Mesothelial cell of epicardium (in vitro differentiated cells): ENCODE measurements around the gene TCF23. TPM values are rescaled to one million over a fixed set of nuclear protein-coding genes. Genes with fewer than 3 reads are reported as not detected.
"Not testable (repeated sequence)": the region's sequence is repeated elsewhere in the genome, so short reads cannot be mapped to it uniquely, and the experiment has no call there.

Source experiments
- DNase-seq, 2 experiments: peaks; one replicate each; pipeline ENCODE4 v3.0.0; 2021; ENCODE audit warnings: low spot score in 2 of 2; ENCODE audit not compliant: unreplicated experiment in 2 of 2
- H3K27ac Mint-ChIP-seq: 2 replicates; pipeline ENCODE4 v1.8.0; 2021; ENCODE audit warnings: mixed read lengths
- H3K27me3 Mint-ChIP-seq: 2 replicates; pipeline ENCODE4 v1.8.0; 2021; ENCODE audit warnings: low read depth, mixed read lengths
- H3K36me3 Mint-ChIP-seq: 2 replicates; pipeline ENCODE4 v1.8.0; 2021; ENCODE audit warnings: mixed read lengths
- H3K4me1 Mint-ChIP-seq: 2 replicates; pipeline ENCODE4 v1.8.0; 2021; ENCODE audit warnings: mixed read lengths
- H3K4me3 Mint-ChIP-seq: 2 replicates; pipeline ENCODE4 v1.8.0; 2021; ENCODE audit warnings: mild to moderate bottlenecking, moderate library complexity, mixed read lengths
- H3K9me3 Mint-ChIP-seq: 2 replicates; pipeline ENCODE4 v1.8.0; 2021; ENCODE audit warnings: mixed read lengths
- total RNA-seq: library from RNA; stranded (reverse); gene quantifications from 3 replicates; pipeline ENCODE4 v1.2.1, GENCODE V29; 2021
- TF ChIP-seq, protein P1 (sequence below): fragments of 200-600 bp; sonication (generic); IDR thresholded peaks from one replicate; pipeline ENCODE4 v1.5.0; 2021; ENCODE audit warnings: antibody characterized with exemption; ENCODE audit not compliant: unreplicated experiment

TCF23 gene
- total RNA-seq, 1 donor from 2014 or later: not detected

DNA sequence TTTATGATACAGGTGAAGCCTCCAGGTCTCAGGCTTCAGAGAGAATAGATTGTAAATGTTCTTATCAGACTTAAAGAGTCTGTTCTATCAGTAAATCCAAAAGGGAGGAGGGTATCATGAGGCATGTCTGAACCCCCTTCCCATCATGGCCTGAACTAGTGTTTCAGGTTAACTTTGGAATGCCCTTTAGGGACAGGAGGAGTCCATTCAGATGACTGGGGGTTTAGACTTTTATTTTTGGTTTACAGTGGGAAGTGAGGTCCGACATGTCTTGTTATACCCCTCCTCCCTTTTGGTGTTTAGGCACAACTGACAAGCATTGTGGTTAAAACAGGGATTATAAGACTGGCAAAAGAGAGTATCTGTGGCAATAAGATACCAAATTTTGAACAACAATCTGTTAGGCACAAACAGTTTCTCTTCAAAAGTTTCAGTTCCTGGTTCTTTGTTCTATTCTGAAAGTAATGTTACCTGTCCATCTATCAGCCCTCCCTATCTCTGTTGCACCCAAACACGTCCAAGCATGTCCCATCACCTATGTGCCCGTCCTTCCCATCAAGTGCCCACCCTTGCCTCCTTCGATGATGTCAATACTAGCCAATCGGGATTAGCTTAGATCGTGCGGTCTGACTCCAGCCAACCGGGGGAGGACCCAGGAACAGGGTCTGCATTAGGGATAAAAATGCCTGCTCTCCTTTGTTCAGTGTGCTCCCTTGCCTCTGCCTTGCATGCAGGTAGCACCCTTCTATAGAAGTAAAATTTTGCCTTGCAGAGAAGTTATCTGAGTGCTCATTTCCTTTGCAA lies 16.4 kb downstream of the TCF23 start:
- DNase-seq: no peak
- Mint-ChIP-seq H3K27me3 (peaks cover 7% of the 10 kb centered on the region), H3K4me1 (no peaks in the 10 kb centered on the region), H3K27ac (no peak overlapping the region), H3K36me3 (no peaks in the 10 kb centered on the region), H3K4me3 (no peak overlapping the region), H3K9me3 (no peaks in the 10 kb centered on the region)
- TF ChIP-seq, protein P1, sequence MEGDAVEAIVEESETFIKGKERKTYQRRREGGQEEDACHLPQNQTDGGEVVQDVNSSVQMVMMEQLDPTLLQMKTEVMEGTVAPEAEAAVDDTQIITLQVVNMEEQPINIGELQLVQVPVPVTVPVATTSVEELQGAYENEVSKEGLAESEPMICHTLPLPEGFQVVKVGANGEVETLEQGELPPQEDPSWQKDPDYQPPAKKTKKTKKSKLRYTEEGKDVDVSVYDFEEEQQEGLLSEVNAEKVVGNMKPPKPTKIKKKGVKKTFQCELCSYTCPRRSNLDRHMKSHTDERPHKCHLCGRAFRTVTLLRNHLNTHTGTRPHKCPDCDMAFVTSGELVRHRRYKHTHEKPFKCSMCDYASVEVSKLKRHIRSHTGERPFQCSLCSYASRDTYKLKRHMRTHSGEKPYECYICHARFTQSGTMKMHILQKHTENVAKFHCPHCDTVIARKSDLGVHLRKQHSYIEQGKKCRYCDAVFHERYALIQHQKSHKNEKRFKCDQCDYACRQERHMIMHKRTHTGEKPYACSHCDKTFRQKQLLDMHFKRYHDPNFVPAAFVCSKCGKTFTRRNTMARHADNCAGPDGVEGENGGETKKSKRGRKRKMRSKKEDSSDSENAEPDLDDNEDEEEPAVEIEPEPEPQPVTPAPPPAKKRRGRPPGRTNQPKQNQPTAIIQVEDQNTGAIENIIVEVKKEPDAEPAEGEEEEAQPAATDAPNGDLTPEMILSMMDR: no peak

DNA sequence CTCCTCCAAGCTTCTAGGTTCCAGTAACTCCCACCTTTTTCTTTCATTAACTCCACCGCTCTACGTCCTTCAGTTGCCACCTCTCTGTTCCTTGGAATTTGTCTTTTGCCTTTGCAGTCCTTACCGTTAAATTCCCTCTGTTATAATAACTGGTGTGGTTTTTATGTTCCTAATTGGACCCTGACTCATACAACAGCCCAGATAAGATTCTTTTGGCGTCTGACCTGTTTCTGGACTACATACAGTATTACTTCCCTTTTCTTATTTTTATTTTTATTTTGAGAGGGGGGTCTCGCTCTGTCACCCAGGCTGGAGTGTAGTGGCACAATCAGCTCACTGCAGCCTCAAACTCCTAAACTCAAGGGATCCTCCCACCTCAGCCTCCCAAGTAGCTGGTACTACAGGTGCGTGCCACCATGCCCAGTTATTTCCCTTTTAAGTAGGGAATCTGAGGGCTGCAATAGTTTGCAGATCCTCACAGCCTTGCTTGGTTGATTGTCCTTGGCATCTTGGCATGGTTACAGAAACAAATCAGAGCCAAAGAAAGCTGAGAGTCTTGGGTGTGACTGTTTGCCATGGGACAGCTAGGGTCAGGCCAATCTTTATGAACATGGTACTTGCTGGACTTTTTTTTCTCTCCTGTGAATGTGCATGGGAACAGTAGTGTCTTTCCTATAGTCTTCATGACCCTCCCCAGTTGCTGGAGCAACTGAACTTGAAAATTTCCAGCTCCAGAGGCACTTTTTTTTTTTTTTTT lies 22.0 kb downstream of the TCF23 start:
- no peaks in the 10 kb centered on the region for H3K36me3 Mint-ChIP-seq
- H3K27ac Mint-ChIP-seq: no peak overlapping the region
- peaks cover 20% of the 10 kb centered on the region for H3K27me3 Mint-ChIP-seq
- no peak for DNase-seq
- TF ChIP-seq, protein P1: no peak
- no peaks in the 10 kb centered on the region for H3K9me3 Mint-ChIP-seq
- no peaks in the 10 kb centered on the region for H3K4me1 Mint-ChIP-seq
- H3K4me3 Mint-ChIP-seq: no peak overlapping the region

DNA sequence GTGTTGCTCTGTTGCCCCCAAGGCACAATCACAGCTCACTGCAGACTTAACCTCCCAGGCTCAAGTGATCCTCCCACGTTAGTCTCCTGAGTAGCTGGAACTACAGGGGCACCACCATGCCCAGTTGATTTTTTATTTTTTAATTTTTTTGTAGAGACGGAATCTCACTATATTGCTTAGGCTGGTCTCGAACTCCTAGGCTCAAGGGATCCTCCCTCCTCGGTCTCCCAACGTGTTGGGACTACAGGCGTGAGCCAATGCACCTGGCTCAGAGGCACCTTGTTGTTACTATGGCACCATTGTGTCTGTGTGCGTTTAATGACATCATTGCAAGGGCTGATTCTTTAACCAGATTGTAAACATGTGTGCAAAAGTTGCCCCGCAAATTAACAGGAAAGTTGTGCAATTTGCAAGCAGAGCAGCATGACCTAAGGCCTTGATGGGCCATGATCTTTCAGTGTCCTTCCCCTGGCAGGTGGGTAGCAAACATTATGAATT lies 22.6 kb downstream of the TCF23 start:
- no peak overlapping the region for H3K4me3 Mint-ChIP-seq

DNA sequence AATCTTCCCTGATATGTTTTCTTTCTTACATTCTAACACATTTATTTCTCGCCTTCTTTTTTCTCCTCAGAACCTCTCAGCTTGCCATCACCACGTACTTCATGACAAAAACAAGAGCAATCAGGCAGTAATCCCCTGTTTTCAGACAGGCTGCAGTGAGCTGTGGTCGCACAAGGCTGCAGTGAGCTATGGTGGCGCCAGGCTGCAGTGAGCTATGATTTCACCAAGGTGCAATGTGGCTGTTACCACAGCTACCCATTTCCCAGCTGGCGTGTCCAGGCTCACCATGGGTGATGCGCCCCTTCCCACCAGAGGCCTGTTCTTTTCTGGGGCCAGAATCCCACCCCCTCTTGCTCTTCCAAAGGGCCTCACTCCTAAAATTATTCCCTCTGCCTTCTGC lies 25.8 kb downstream of the TCF23 start:
- H3K27ac Mint-ChIP-seq: no peak overlapping the region

More for the DNA sequence above, 22.6 kb downstream of the TCF23 start:
- Mint-ChIP-seq H3K27me3 (peaks cover 26% of the 10 kb centered on the region), H3K9me3 (no peaks in the 10 kb centered on the region), H3K4me1 (no peaks in the 10 kb centered on the region), H3K36me3 (no peaks in the 10 kb centered on the region), H3K27ac (no peak overlapping the region)
- TF ChIP-seq, protein P1: no peak
- no peak for DNase-seq

DNA sequence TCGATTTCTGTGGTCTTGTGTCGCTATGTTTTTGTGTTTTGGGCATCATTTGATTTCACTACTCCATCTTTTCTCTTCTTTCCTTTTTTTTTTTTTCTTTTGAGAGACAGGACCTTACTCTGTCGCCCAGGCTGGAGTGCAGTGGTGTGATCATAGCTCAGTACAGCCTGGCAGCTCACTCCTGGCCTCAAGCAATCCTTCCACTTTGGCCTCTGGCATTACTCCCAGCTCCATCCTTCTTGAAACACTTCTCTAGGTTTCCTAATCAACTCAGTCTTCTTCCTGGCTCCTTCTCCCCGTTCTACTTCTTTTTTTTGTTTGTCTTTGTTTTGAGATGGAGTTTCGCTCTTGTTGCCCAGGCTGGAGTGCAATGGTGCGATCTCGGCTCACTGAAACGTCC lies 26.5 kb downstream of the TCF23 start:
- Mint-ChIP-seq H3K4me3 (no peak overlapping the region), H3K36me3 (no peaks in the 10 kb centered on the region), H3K27me3 (peaks cover 39% of the 10 kb centered on the region), H3K4me1 (no peaks in the 10 kb centered on the region), H3K9me3 (no peaks in the 10 kb centered on the region), H3K27ac (no peak overlapping the region)
- no peak for DNase-seq
- TF ChIP-seq, protein P1: no peak

More for the DNA sequence above, 25.8 kb downstream of the TCF23 start:
- Mint-ChIP-seq H3K27me3 (peaks cover 40% of the 10 kb centered on the region), H3K36me3 (no peaks in the 10 kb centered on the region), H3K4me3 (no peak overlapping the region), H3K4me1 (no peaks in the 10 kb centered on the region), H3K9me3 (no peaks in the 10 kb centered on the region)
- TF ChIP-seq, protein P1: no peak
- DNase-seq: no peak

DNA sequence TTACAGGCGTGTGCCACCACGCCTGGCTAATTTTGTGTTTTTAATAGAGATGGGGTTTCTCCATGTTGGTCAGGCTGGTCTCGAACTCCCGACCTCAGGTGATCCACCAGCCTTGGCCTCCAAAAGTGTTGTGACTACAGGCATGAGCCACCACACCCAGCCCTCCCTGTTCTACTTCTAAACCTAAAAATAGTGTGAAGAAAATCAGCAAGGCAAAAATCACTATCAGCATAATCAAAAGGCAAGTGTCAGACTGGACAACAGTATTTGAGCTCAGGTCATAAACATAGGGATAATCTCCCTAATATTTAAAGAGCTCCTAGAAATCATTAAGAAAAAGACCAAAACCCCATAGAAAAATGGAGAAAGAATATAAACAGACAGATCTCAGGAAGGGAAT lies 27.0 kb downstream of the TCF23 start:
- H3K27me3 Mint-ChIP-seq: peaks cover 35% of the 10 kb centered on the region
- H3K27ac Mint-ChIP-seq, H3K4me3 Mint-ChIP-seq, H3K36me3 Mint-ChIP-seq, DNase-seq, H3K9me3 Mint-ChIP-seq, H3K4me1 Mint-ChIP-seq: not testable (repeated sequence)
